HG02885 (cell line): ENCODE measurements around the gene KDM5B.

ENCODE experiments used
- ATAC-seq: cut with Tn5 transposase; IDR thresholded peaks from one replicate; pipeline ENCODE4 v1.9.1; 2021; ENCODE audit warnings: mild to moderate bottlenecking; ENCODE audit not compliant: unreplicated experiment, poor library complexity

The KDM5B gene

GRCh38 chr1:202815120-202815519 lies 6.9 kb upstream of the KDM5B start:
- no peak for ATAC-seq

DNA sequence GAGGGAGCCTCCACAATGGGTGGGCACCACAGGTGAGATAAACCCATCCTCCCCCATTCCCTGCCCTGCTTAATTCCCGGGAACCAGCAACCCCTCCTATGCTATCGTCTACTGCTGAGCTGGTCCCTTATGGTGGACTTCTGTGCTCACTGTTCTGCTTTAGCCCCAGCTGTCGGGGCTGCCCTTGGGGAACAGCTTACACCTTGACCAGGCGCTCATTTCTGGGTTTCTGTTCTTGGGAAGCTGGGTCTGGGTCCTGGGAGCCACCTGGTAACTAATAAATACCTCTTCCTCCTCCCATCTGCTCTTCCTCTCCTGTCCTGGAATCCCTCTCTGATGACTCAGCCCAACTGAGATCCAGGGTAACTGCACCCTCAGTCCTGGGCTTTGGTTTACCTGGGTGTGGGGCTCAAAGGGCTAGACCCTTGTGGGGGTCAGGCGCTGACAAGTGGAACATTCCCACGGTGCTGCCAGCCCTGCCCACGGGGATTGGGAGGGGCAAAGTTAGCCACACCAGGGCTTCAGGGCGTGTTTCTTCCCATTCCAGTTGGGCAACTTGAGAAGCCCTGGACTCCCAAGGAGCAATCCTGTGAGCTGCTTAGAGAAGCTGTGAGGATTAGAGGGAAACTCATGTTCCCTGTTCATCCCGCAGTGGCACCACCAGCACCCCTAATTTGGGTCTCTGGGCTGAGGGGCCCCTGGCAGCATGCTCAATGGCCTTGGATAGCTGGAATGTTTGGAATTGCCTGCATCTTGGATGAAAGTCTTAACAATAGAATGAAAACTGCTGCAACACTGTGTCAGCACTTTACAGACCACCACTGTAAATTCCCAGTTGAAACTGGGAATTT lies 4.2 kb upstream of the KDM5B start:
- ATAC-seq: no peak

GRCh38 chr1:202811296-202812175 lies 3.3 kb upstream of the KDM5B start:
- peak; percentile 15 for ATAC-seq

GRCh38 chr1:202810615-202811295 lies 2.5 kb upstream of the KDM5B start, which contains the start of gene PCAT6:
TSS of gene PCAT6 (plus strand) at chr1:202810954.
- peak; percentile 85 for ATAC-seq

- ATAC-seq: no peak
These were observed 2.0 kb upstream of the KDM5B start for GRCh38 chr1:202810193-202810614.

DNA sequence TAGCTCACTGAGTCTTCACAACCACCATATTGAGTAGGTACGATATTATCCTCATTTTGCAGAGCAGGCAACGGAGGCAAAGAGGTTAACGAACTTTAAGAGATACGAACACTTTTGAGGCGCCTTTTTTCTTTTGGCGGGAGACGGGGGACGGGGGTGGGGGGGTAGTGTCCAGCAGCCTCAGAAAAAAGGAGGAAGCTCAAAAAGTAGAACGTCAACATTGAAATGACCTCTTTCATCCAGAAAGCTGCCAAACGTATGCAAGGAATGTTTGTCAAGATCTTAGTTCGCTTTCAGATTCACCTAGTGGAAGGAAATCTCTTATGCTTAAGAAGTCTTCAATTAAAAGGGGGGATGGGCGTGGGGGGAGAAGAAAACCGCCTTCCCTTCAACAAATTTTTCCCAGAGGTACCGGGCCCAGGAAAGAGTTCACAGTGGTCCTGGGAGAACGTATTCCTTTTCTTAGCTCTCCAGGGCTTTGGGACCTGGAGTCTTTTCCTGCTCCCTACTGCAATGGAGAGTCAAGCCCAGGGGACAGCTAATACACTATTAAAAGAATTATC lies 1.5 kb upstream of the KDM5B start:
- ATAC-seq: no peak

DNA sequence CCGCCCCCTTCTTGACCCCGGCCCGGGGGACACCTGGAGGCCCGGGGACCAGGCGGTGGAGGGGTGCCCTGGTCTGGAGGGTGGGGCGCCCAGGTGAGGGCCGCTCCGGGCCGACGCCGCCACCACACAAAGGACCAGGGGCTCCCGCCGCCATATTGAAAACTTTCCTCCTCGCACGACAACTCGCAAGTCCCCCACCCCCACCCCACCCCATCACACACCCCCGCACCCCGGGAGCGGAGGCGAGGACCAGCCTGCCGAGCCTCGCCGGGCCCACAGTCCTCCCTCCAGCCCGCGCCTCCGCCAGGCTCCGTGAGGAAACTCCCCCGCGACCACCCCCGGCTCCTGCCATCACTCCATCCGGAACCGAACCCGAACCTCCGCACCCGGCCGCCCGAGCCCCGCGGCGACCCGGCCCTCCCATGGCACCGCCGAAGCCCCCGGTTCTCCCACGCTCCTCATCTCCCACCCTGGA lies 733 bp downstream of the KDM5B start:
- ATAC-seq: no peak

GRCh38 chr1:202806845-202807450 lies 1.3 kb downstream of the KDM5B start:
- no peak for ATAC-seq

DNA sequence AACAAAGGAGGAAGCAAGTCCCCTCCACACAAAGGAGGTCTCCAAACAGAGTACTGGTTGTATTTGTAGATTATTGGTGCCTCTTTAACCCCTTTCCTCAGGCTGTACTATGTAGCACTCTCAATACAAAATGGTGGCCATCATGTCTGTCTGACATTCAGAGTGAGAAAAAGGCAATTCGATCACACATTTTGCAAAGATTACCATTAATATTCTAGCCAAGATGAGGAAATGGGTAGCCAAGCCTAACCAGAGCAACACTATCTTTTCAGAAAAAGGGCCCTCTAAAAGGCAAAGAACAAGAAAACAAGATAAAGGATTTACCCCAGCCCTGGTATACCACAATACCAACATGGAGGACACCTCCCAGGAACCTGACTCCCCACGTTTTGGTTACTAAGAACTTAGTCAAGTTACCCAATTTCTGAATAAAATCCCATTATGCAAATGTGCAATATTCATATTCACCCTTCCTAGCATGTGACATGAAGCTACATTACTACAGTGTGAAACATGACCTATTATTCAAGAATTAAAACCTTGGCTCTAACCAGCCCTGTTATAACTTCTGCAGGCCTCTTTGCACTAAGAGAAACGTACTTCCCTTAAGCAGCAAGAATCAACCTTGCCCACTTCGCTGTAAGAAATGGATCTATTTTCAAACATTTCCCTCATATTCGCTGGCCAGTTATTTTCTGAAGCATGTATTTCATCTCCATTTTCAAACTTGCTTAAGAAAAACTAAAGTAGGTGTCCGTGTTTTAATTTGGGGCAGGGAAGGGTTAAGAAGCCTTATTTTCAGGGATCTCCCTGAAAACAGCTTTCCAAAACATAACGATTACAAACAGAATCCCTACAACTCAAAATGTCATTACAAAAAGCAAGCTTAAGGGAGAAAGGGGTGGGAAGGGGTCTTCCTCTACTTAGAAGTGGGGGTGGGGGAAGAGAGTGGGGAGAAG lies 2.1 kb downstream of the KDM5B start:
- ATAC-seq: no peak

GRCh38 chr1:202804126-202804525 lies 4.1 kb downstream of the KDM5B start:
- no peak for ATAC-seq

DNA sequence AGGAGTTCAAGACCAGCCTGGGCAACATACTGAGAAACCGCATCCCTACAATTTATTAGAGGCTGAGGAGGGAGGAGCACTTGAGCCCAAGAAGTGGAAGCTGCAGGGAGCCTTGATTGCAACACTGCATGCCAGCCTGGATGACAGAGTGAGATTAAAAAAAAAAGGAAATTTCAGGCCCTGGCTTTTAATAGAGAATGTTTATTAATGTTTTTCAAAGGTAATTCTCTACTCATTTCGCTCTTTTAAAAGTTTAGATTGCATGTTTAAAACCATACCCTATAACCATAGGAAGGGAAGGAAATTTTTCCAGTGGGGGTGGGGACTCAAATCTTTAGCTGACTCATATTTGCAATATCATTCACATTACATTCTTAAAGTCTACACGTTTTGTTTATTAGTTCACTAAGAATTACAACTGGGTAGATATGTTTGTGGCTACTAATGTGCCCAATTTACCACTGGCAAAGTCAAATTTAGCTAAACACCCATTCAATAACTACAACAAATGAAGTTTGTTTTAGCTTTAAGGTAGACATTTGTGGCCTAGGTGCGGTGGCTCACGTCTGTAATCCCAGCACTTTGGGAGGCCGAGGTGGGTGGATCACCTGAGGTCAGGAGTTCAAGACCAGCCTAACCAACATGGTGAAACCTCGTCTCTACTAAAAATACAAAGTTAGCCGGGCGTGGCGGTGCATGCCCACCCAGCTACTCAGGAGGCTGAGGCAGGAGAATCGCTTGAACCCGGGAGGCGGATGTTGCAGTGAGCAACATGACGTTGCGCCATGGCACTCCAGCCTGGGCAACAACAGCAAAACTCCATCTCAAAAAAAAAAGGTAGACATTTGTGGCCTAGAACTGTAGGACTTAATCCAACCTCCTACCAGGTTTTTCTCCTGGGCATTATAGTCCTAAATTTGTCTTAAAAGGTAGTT lies 5.0 kb downstream of the KDM5B start:
- no peak for ATAC-seq

DNA sequence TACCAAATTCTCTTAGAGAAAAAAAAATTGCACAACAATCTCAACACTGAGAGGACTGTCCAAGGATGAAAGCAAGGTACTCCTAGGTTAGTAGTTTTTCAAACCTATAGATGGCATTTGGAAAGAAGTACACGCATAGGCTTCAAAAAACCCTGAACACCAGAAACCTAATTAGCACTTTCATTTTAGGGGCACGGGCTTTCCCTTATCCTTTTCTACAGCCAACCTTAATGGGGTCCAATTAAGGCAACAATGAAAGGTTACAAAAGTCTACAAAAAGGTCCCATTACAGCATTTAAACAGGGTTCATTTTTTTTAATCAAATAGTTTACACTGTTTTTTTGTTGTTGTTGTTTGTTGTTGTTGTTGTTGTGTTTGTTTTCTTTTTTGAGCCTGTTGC lies 6.2 kb downstream of the KDM5B start:
- ATAC-seq: no peak

GRCh38 chr1:202801175-202801574 lies 7.0 kb downstream of the KDM5B start:
- ATAC-seq: no peak

DNA sequence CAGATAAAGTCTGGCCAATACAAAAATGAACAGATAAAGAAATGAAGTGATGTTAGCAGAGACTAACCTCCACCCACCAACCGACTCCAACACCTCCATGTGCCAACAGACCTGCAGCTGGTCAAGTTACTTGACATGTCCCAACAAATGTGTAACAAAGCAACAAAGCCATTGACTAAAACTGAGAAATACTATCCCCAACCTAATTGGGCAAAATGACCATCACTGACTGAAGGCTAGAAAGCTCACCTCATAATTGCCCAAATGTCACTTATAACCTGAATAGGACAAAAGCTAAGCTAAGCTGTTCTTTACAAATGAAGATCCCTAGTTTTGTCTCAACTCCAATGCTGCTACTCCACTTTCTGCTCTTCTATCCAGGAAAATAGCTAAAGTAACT lies 7.5 kb downstream of the KDM5B start:
- no peak for ATAC-seq

DNA sequence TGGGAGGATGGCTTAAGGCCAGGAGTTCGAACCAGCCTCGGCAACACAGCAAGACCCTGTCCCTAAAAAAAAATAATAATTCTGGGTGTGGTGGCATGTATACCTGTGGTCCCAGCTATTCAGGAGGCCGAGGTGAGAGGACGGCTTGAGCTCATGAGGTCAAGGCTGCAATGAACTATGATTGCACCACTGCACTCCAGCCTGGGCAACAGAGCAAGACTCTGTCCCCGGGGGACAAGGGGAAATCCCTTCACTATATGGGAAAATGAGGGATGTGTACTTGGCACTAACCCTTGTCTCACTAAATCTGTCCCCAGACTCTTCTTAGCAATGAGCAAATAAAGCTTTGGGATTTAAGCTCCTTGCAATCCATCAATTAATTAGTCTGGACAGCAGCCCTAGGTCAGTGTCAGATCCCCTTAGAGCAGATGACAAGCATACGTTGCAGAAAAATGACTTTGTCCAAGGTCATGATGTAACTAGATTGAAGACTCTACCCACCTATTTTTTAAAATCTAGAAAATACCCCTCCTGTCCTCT lies 9.4 kb downstream of the KDM5B start:
- ATAC-seq: no peak

- no peak for ATAC-seq
These were observed 10.0 kb downstream of the KDM5B start for GRCh38 chr1:202798260-202798659.

DNA sequence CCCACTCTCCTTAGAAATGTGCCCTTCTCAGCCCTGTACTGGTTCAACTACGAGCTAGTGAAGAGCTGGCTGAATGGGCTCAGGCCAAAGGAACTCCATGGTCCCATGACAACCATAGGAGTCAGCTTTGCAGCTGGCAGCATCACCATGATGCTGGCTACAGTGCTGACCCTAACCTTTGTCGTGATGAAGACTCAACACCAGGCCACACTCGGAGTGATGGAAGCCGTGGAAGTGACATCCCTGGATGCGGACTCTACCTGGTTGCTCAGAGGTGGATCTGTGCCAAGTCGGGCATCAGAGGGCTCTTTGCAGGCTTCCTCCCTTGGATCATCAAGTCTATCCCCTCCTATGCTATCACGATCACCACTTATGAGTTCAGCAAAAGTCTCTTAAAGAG lies 11.6 kb downstream of the KDM5B start:
- ATAC-seq: no peak
